ENCODE measurements around the gene ST7.

- TF ChIP-seq POLR2AphosphoS5 (IDR thresholded peaks at IDR 0.05; ENCODE audit: low read depth, low read length) (no peak), SIN3A (IDR thresholded peaks at IDR 0.05; ENCODE audit: borderline replicate concordance, insufficient read depth, low read depth, low read length) (no peak), TCF7L2 (IDR thresholded peaks at IDR 0.05; ENCODE audit: low read depth, low read length) (no peak)
- TF ChIP-seq, protein P1, sequence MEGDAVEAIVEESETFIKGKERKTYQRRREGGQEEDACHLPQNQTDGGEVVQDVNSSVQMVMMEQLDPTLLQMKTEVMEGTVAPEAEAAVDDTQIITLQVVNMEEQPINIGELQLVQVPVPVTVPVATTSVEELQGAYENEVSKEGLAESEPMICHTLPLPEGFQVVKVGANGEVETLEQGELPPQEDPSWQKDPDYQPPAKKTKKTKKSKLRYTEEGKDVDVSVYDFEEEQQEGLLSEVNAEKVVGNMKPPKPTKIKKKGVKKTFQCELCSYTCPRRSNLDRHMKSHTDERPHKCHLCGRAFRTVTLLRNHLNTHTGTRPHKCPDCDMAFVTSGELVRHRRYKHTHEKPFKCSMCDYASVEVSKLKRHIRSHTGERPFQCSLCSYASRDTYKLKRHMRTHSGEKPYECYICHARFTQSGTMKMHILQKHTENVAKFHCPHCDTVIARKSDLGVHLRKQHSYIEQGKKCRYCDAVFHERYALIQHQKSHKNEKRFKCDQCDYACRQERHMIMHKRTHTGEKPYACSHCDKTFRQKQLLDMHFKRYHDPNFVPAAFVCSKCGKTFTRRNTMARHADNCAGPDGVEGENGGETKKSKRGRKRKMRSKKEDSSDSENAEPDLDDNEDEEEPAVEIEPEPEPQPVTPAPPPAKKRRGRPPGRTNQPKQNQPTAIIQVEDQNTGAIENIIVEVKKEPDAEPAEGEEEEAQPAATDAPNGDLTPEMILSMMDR (IDR thresholded peaks at IDR 0.05): no peak
- TF ChIP-seq, protein P2, sequence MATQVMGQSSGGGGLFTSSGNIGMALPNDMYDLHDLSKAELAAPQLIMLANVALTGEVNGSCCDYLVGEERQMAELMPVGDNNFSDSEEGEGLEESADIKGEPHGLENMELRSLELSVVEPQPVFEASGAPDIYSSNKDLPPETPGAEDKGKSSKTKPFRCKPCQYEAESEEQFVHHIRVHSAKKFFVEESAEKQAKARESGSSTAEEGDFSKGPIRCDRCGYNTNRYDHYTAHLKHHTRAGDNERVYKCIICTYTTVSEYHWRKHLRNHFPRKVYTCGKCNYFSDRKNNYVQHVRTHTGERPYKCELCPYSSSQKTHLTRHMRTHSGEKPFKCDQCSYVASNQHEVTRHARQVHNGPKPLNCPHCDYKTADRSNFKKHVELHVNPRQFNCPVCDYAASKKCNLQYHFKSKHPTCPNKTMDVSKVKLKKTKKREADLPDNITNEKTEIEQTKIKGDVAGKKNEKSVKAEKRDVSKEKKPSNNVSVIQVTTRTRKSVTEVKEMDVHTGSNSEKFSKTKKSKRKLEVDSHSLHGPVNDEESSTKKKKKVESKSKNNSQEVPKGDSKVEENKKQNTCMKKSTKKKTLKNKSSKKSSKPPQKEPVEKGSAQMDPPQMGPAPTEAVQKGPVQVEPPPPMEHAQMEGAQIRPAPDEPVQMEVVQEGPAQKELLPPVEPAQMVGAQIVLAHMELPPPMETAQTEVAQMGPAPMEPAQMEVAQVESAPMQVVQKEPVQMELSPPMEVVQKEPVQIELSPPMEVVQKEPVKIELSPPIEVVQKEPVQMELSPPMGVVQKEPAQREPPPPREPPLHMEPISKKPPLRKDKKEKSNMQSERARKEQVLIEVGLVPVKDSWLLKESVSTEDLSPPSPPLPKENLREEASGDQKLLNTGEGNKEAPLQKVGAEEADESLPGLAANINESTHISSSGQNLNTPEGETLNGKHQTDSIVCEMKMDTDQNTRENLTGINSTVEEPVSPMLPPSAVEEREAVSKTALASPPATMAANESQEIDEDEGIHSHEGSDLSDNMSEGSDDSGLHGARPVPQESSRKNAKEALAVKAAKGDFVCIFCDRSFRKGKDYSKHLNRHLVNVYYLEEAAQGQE (IDR thresholded peaks at IDR 0.05; ENCODE audit: insufficient read depth in 1 of 2, low read depth in 2 of 2, low read length in 1 of 2): no peak
Measured at GRCh38 chr7:116967983-116968382, 14.7 kb downstream of the ST7 start.

All from Panc1 (cell line).